Right ventricle myocardium superior (tissue), 1 donor: ENCODE results near the gene SBF1. TPM values are rescaled to one million over a fixed set of nuclear protein-coding genes. Genes with fewer than 3 reads are reported as not detected.

Experiments used
- ATAC-seq: fragments of 200-7000 bp; cut with Tn5 transposase; one replicate; pipeline ENCODE4 v1.9.1; 2020; ENCODE audit warnings: mild to moderate bottlenecking; ENCODE audit not compliant: poor library complexity
- DNase-seq: peaks from one replicate; pipeline ENCODE4 v3.0.0-alpha.2; 2020
- intact Hi-C: fragments of 100-400 bp; cut with DNase I; formaldehyde crosslinking; loops from one replicate; pipeline ENCODE4 v1.11.2; 2022
- total RNA-seq: library from RNA; stranded (reverse); fragmentation: NEBNext Ultra II Directional; extraction: Animal tissue kit (Norgen Biotek cat#: 25700); gene quantifications from one replicate; pipeline ENCODE4 v1.2.1, GENCODE V29; 2021
- donor health status: DM: no; HTN: yes; CAD: no; lungs with severe emphysema.

SBF1 gene
- total RNA-seq, 1 donor from 2014 or later: 46.6 TPM

GRCh38 chr22:50456466-50457234, 18.2 kb downstream of the SBF1 start:
- ATAC-seq: no peak
- intact Hi-C loops: no loop called here
- DNase-seq: no peak

- intact Hi-C loops: no loop called here
- no peak for DNase-seq
- no peak for ATAC-seq
Observed at GRCh38 chr22:50456026-50456425, 18.8 kb downstream of the SBF1 start.

GRCh38 chr22:50455201-50455600, 19.6 kb downstream of the SBF1 start:
- ATAC-seq (no peak), DNase-seq (no peak)
- intact Hi-C loops: no loop called here

GRCh38 chr22:50454556-50455075, 20.2 kb downstream of the SBF1 start:
- DNase-seq: no peak
- intact Hi-C loops: no loop called here
- no peak for ATAC-seq

GRCh38 chr22:50452649-50453048, 22.2 kb downstream of the SBF1 start:
- intact Hi-C loops: no loop called here
- DNase-seq (no peak), ATAC-seq (no peak)

- intact Hi-C loops: no loop called here
- DNase-seq: no peak
- no peak for ATAC-seq
Observed at GRCh38 chr22:50447576-50448551, 27.0 kb downstream of the SBF1 start.

GRCh38 chr22:50446708-50447575, 27.9 kb downstream of the SBF1 start:
- no peak for DNase-seq

GRCh38 chr22:50445880-50446707, 28.7 kb downstream of the SBF1 start:
- ATAC-seq (no peak), DNase-seq (no peak)
- intact Hi-C loops: no loop called here

More at GRCh38 chr22:50446708-50447575, 27.9 kb downstream of the SBF1 start:
- no peak for ATAC-seq
- intact Hi-C loops: no loop called here

GRCh38 chr22:50445071-50445879, 29.6 kb downstream of the SBF1 start:
- ATAC-seq (peak; percentile 3), DNase-seq (no peak)
- intact Hi-C loops: no loop called here

- intact Hi-C loops: no loop called here
- ATAC-seq (no peak), DNase-seq (no peak)
Observed at GRCh38 chr22:50444663-50445062, 30.2 kb downstream of the SBF1 start.

- ATAC-seq (peak; percentile 3), DNase-seq (no peak)
- intact Hi-C loops: no loop called here
Observed at GRCh38 chr22:50443801-50444625, 30.8 kb downstream of the SBF1 start.

- intact Hi-C loops: no loop called here
- DNase-seq (no peak), ATAC-seq (no peak)
Observed at GRCh38 chr22:50443197-50443596, 31.6 kb downstream of the SBF1 start.

GRCh38 chr22:50441428-50441993, 33.3 kb downstream of the SBF1 start:
- intact Hi-C loops: no loop called here
- ATAC-seq (no peak), DNase-seq (no peak)

GRCh38 chr22:50440544-50441249, 34.1 kb downstream of the SBF1 start:
- no peak for ATAC-seq
- DNase-seq: no peak
- intact Hi-C loops: no loop called here

GRCh38 chr22:50439871-50440331, 34.9 kb downstream of the SBF1 start:
- intact Hi-C loops: no loop called here
- peak; percentile 24 for DNase-seq
- ATAC-seq: no peak
